ENCODE data around the gene ABCG4. TPM values are rescaled to one million over a fixed set of nuclear protein-coding genes. Genes with fewer than 3 reads are reported as not detected.

ABCG4 gene
- total RNA-seq, 1 experiment from 2014 or later = 0.39 TPM

- TF ChIP-seq TCF7L2 (IDR thresholded peaks at IDR 0.05; ENCODE audit: low read depth, low read length) = no peak
Observed at GRCh38 chr11:119112314-119113020, 36.4 kb upstream of the ABCG4 start (continued).

- no peak for TF ChIP-seq TCF7L2 (IDR thresholded peaks at IDR 0.05; ENCODE audit: low read depth, low read length)
- TF ChIP-seq, protein P1, sequence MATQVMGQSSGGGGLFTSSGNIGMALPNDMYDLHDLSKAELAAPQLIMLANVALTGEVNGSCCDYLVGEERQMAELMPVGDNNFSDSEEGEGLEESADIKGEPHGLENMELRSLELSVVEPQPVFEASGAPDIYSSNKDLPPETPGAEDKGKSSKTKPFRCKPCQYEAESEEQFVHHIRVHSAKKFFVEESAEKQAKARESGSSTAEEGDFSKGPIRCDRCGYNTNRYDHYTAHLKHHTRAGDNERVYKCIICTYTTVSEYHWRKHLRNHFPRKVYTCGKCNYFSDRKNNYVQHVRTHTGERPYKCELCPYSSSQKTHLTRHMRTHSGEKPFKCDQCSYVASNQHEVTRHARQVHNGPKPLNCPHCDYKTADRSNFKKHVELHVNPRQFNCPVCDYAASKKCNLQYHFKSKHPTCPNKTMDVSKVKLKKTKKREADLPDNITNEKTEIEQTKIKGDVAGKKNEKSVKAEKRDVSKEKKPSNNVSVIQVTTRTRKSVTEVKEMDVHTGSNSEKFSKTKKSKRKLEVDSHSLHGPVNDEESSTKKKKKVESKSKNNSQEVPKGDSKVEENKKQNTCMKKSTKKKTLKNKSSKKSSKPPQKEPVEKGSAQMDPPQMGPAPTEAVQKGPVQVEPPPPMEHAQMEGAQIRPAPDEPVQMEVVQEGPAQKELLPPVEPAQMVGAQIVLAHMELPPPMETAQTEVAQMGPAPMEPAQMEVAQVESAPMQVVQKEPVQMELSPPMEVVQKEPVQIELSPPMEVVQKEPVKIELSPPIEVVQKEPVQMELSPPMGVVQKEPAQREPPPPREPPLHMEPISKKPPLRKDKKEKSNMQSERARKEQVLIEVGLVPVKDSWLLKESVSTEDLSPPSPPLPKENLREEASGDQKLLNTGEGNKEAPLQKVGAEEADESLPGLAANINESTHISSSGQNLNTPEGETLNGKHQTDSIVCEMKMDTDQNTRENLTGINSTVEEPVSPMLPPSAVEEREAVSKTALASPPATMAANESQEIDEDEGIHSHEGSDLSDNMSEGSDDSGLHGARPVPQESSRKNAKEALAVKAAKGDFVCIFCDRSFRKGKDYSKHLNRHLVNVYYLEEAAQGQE (IDR thresholded peaks at IDR 0.05; ENCODE audit: insufficient read depth in 1 of 2, low read depth in 2 of 2, low read length in 1 of 2) = no peak
- H3K27me3 ChIP-seq (ENCODE audit: control insufficient read depth, insufficient read depth, low read length) = no peaks in the 10 kb centered on the region
- no peaks in the 10 kb centered on the region for H3K36me3 ChIP-seq (ENCODE audit: control insufficient read depth, insufficient read depth, low read length)
- H3K4me3 ChIP-seq (ENCODE audit: low read depth in 2 of 2, low read length in 2 of 2) = no peak overlapping the region
- in situ Hi-C loops (cut with HindIII; ENCODE audit: low pct_unique_long_range_greater_than_20kb, low sequenced_read_pairs) = no loop called here
- H3K27ac ChIP-seq (ENCODE audit: low read length) = no peak overlapping the region
- intact Hi-C loops (cut with micrococcal nuclease; ENCODE audit: unreplicated experiment) = no loop called here
- ATAC-seq (no peak), DNase-seq (ENCODE audit: low read depth, low spot score) (no peak)
- CTCF ChIA-PET = no interaction called here
- H3K9me3 ChIP-seq (ENCODE audit: control insufficient read depth, insufficient read depth, low read depth, low read length) = no peaks in the 10 kb centered on the region
- POLR2A ChIA-PET = no interaction called here
- BruUV-seq (replicated peaks) = no TSS peak
- H3K4me1 ChIP-seq (ENCODE audit: control insufficient read depth, insufficient read depth, low read length) = peaks cover 2% of the 10 kb centered on the region
Observed at GRCh38 chr11:119113716-119114115, 35.1 kb upstream of the ABCG4 start.

GRCh38 chr11:119114351-119114750 is 34.5 kb upstream of the ABCG4 start:
- TF ChIP-seq POLR2AphosphoS5 (IDR thresholded peaks at IDR 0.05; ENCODE audit: low read depth, low read length) (no peak), SIN3A (IDR thresholded peaks at IDR 0.05; ENCODE audit: borderline replicate concordance, insufficient read depth, low read depth, low read length) (no peak), TCF7L2 (IDR thresholded peaks at IDR 0.05; ENCODE audit: low read depth, low read length) (no peak), CTCF (IDR thresholded peaks at IDR 0.05) (no peak)
- TF ChIP-seq, protein P1 (IDR thresholded peaks at IDR 0.05; ENCODE audit: insufficient read depth in 1 of 2, low read depth in 2 of 2, low read length in 1 of 2) = no peak
- no peaks in the 10 kb centered on the region for H3K36me3 ChIP-seq (ENCODE audit: control insufficient read depth, insufficient read depth, low read length)
- H3K27me3 ChIP-seq (ENCODE audit: control insufficient read depth, insufficient read depth, low read length) = no peaks in the 10 kb centered on the region
- in situ Hi-C loops (cut with HindIII; ENCODE audit: low pct_unique_long_range_greater_than_20kb, low sequenced_read_pairs) = no loop called here
- intact Hi-C loops (cut with micrococcal nuclease; ENCODE audit: unreplicated experiment) = no loop called here
- no peak overlapping the region for H3K27ac ChIP-seq (ENCODE audit: low read length)
- ChIA-PET POLR2A (no interaction called here), CTCF (no interaction called here)
- H3K4me3 ChIP-seq (ENCODE audit: low read depth in 2 of 2, low read length in 2 of 2) = no peak overlapping the region
- no peaks in the 10 kb centered on the region for H3K4me1 ChIP-seq (ENCODE audit: control insufficient read depth, insufficient read depth, low read length)
- DNase-seq (ENCODE audit: low read depth, low spot score) = no peak
- no peak for ATAC-seq
- no TSS peak for BruUV-seq (replicated peaks)
- no peaks in the 10 kb centered on the region for H3K9me3 ChIP-seq (ENCODE audit: control insufficient read depth, insufficient read depth, low read depth, low read length)

All from Panc1 (cell line).